ENCODE data around the gene BRCA1. TPM values are rescaled to one million over a fixed set of nuclear protein-coding genes. Genes with fewer than 3 reads are reported as not detected.
A peak's percentile ranks its signal among the peaks of the same experiment; 100 is the strongest.

Gene BRCA1
- total RNA-seq, 4 donors from 2014 or later: 2.4 to 8.8 (median 3.0) TPM

DNA sequence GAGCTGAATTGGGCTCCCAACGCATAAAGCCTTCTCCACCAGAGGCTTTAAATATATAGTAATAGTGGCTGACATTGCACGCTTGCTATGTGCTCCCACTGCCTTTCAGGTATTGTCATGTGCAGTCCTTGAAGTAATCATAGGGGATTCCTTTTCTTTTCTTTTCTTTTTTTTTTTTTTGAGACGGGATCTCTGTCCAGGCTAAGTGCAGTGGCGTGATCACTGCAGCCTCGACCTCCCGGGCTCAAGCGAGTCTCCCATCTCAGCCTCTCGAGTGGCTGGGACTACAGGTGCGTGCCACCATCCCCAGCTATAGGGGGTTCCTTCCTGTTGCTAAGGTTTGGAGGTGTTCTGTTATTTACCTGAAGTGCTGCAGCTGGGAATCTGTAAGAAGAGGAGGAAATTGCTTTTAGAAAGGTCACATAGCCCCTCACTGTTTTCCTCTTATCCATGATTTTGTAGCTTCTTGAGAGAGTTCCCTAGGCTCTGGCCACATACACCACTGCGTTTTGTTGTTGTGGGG, 126.1 kb downstream of the BRCA1 start:
- DNase-seq (ENCODE audit: low spot score) (no peak), ATAC-seq (ENCODE audit: low FRiP score) (no peak)
- TF ChIP-seq, protein P1, sequence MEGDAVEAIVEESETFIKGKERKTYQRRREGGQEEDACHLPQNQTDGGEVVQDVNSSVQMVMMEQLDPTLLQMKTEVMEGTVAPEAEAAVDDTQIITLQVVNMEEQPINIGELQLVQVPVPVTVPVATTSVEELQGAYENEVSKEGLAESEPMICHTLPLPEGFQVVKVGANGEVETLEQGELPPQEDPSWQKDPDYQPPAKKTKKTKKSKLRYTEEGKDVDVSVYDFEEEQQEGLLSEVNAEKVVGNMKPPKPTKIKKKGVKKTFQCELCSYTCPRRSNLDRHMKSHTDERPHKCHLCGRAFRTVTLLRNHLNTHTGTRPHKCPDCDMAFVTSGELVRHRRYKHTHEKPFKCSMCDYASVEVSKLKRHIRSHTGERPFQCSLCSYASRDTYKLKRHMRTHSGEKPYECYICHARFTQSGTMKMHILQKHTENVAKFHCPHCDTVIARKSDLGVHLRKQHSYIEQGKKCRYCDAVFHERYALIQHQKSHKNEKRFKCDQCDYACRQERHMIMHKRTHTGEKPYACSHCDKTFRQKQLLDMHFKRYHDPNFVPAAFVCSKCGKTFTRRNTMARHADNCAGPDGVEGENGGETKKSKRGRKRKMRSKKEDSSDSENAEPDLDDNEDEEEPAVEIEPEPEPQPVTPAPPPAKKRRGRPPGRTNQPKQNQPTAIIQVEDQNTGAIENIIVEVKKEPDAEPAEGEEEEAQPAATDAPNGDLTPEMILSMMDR (IDR thresholded peaks at IDR 0.05): no peak

DNA sequence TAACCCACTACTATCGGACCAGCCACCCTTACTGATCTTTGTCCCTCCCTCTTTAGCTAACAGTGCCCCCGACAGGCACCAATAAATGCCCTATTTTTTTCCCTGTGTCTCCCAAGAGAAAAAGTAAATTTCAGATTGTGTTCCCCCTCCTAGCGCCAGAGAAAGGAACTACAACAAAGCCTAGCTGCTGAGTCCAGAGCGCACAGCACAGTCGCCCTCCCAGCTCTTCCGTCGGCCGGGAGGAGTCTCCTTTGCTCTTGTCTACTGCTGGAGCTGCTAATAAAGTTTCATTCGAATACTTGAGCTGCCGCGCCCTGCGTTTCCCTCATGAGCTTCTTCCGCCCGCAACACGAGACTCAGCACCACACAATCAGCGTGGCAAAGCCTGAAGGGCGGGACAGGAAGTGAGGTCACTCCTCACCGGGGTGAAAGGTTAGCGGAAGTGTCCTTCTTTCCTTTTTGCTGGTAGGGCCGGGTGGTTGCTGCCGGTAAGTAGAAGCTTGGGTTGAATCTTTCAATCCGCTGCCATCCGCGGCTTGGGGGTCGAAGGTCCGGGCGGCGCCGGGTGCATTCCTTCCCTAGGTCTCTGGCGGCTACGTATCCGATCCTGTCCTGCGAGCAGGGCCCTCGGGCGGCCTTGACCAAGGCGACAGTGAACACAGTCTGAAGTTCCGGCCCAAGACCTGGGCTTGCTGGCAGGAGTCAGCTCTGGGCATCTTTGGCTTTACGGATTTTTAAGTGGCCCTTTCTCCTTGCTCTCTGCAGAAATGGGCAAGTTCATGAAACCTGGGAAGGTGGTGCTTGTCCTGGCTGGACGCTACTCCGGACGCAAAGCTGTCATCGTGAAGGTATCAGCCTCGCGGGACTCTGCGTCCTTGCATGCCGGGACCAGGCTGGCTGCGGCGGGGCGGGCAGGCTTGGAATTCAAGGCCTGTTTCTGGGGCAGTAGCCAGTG, 126.9 kb downstream of the BRCA1 start, which contains the start of gene RPL27:
RPL27 (plus strand) TSS at position 436 of the 955 bp plus-strand sequence; CDS start at position 768, 332 bp downstream.
- ATAC-seq (ENCODE audit: low FRiP score): peak; percentile 98
- DNase-seq (ENCODE audit: low spot score): peak; percentile 96
- TF ChIP-seq, protein P1 (IDR thresholded peaks at IDR 0.05): peak in 2 of 3 donors; percentile 58 to 81

DNA sequence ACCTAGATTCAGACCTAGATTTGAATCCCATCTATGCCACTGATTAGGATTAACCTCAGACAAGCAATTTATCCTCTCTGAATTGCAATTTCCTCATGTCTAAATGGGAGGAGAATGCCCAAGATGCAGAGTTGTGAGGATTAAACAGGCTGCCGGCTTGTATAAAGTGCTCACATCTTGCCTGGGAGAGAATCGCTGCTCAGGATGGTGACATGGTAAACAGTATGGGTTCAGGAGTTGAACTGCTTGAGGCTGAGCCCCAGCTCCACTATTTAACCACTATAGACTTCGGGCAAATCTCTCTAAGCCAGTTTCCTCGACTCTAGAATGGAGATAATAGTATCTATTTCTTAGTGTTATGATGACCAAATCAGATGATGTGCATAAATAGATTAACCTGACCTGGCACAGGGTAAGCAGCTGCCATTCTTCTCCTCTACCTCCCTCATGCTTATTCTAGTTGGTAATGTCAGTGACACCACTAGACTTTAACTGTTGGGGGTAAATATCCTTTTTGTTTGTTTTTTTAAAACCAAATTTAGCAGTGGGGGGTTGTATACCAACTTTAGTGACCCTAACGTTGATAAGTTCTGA, 127.7 kb downstream of the BRCA1 start:
- DNase-seq (ENCODE audit: low spot score) (no peak), ATAC-seq (ENCODE audit: low FRiP score) (no peak)
- TF ChIP-seq, protein P1 (IDR thresholded peaks at IDR 0.05): no peak

Small RNA genes lying within 50 kb of the gene (small RNA-seq; reads per million reads assigned to genes)
- gene AC060780.2 (not detected), gene AC060780.3 (not detected), gene AC135721.1 (not detected)

Other genes starting within 250 kb of the BRCA1 start
- not detected for gene G6PC1, start 224.6 kb downstream of the BRCA1 start, total RNA-seq
- gene AARSD1, start 160.9 kb downstream of the BRCA1 start, total RNA-seq: 10 to 100 TPM; 17.8 to 36.0 (median 20.2) TPM
- gene PTGES3L, start 145.3 kb downstream of the BRCA1 start, total RNA-seq: 1 to 10 TPM in 1 of 4 donors, not detected in 3; 1.2 TPM
- 10 to 100 TPM in 2 of 4 donors, 1 to 10 TPM in 2; 8.5 to 12.4 (median 10.6) TPM for gene RUNDC1, start 144.8 kb downstream of the BRCA1 start, total RNA-seq
- gene RPL27, start 126.9 kb downstream of the BRCA1 start, total RNA-seq: 1,000 to 10,000 TPM in 3 of 4 donors, 100 to 1,000 TPM in 1; 852 to 1,453 (median 1,237) TPM
- gene IFI35, start 118.6 kb downstream of the BRCA1 start, total RNA-seq: 100 to 1,000 TPM in 1 of 4 donors, 10 to 100 TPM in 3; 29.1 to 108 (median 34.4) TPM
- gene VAT1, start 103.0 kb downstream of the BRCA1 start, total RNA-seq: 100 to 1,000 TPM; 147 to 304 (median 233) TPM
- 1 to 10 TPM in 1 of 4 donors, under 1 TPM in 3; 0.25 to 1.1 (median 0.64) TPM for gene RND2, start 100.1 kb downstream of the BRCA1 start, total RNA-seq
- 10 to 100 TPM; 41.8 to 97.3 (median 75.3) TPM for gene NBR1, start 45.9 kb upstream of the BRCA1 start, total RNA-seq
- 10 to 100 TPM in 3 of 4 donors, 1 to 10 TPM in 1; 8.9 to 15.1 (median 14.5) TPM for gene TMEM106A, start 86.5 kb upstream of the BRCA1 start, total RNA-seq
- not detected for gene CCDC200, start 103.3 kb upstream of the BRCA1 start, total RNA-seq
- not detected for gene RNU2-1, start 108.6 kb upstream of the BRCA1 start, total RNA-seq

Measured in omental fat pad (tissue), 4 donors.